Thyroid gland (tissue), 4 donors: ENCODE results near the gene LEO1. TPM values are rescaled to one million over a fixed set of nuclear protein-coding genes. Genes with fewer than 3 reads are reported as not detected.

ENCODE experiments used
- DNase-seq, 2 donors: peaks; one replicate each; pipeline ENCODE4 v3.0.0-alpha.2; 2019
- H3K27ac ChIP-seq, 3 donors: fragments of 200-600 bp; sonication (generic); 1 replicate in 2 of 3; 2 replicates in 1 of 3; pipeline ENCODE4 v1.5.1; 2016 to 2019; ENCODE audit warnings: mild to moderate bottlenecking in 1 of 3, moderate library complexity in 1 of 3
- H3K27me3 ChIP-seq: fragments of 200-600 bp; sonication (generic); one replicate; pipeline ENCODE4 v1.5.1; 2019
- H3K36me3 ChIP-seq, 2 donors: fragments of 200-600 bp; sonication (generic); one replicate each; pipeline ENCODE4 v1.5.1; 2016 to 2019
- H3K4me1 ChIP-seq, 2 donors: fragments of 200-600 bp; sonication (generic); one replicate each; pipeline ENCODE4 v1.5.1; 2017 to 2019
- H3K4me3 ChIP-seq, 3 donors: fragments of 200-600 bp; sonication (generic); replicated peaks in 1 of 3; 1 replicate in 2 of 3; 2 replicates in 1 of 3; pipeline ENCODE4 v1.5.1; 2016; ENCODE audit warnings: mild to moderate bottlenecking in 1 of 3
- H3K9me3 ChIP-seq: fragments of 200-600 bp; sonication (generic); one replicate; pipeline ENCODE4 v1.5.1; 2017
- POLR2A ChIP-seq, 2 donors: fragments of 450-650 bp; IDR thresholded peaks; one replicate each; pipeline ENCODE4 v1.6.1; 2017; ENCODE audit warnings: antibody characterized with exemption in 2 of 2, mild to moderate bottlenecking in 2 of 2, moderate library complexity in 1 of 2
- WGBS, 2 donors: methylation state at CpG; one replicate each; pipeline ENCODE4 v1.1.5; 2017; 5-methylcytosine and 5-hydroxymethylcytosine counted together
- intact Hi-C: fragments of 100-400 bp; cut with DNase I; formaldehyde crosslinking; loops from one replicate; pipeline ENCODE4 v1.15.1; 2023
- total RNA-seq, 4 donors: library from RNA; depleted of rRNA; stranded (reverse); fragments of >200 nt; gene quantifications; one replicate each; pipeline ENCODE4 v1.2.3, GENCODE V29; 2016
- TF ChIP-seq, protein P1 (sequence below), 6 experiments: fragments of 200-600 bp in 3 of 6; fragments of 450-650 bp in 3 of 6; sonication (generic) in 3 of 6; IDR thresholded peaks; one replicate each; pipeline ENCODE4 v1.5.1; 2016 to 2019; ENCODE audit warnings: antibody characterized with exemption in 6 of 6, mild to moderate bottlenecking in 2 of 6, inconsistent platforms in 1 of 6, moderate library complexity in 1 of 6

Gene LEO1
- total RNA-seq, 4 donors from 2014 or later: 13.2 to 26.9 (median 19.5) TPM

- 32 to 39% methylated on average over 8 to 11 of the region's 59 CpGs for WGBS, 2 donors
- Histone ChIP-seq H3K4me3 (peak within 1 kb of the TSS in 2 of 3 donors; percentile 32 to 68), H3K27ac (peak within 1 kb of the TSS; percentile 91 to 97 (median 96)), H3K9me3 (no peaks in the 10 kb centered on the region), H3K4me1 (peaks cover 13 to 20% of the 10 kb centered on the region in 2 donors), H3K36me3 (no peaks in the 10 kb centered on the region), H3K27me3 (no peaks in the 10 kb centered on the region)
- TF ChIP-seq, protein P1, sequence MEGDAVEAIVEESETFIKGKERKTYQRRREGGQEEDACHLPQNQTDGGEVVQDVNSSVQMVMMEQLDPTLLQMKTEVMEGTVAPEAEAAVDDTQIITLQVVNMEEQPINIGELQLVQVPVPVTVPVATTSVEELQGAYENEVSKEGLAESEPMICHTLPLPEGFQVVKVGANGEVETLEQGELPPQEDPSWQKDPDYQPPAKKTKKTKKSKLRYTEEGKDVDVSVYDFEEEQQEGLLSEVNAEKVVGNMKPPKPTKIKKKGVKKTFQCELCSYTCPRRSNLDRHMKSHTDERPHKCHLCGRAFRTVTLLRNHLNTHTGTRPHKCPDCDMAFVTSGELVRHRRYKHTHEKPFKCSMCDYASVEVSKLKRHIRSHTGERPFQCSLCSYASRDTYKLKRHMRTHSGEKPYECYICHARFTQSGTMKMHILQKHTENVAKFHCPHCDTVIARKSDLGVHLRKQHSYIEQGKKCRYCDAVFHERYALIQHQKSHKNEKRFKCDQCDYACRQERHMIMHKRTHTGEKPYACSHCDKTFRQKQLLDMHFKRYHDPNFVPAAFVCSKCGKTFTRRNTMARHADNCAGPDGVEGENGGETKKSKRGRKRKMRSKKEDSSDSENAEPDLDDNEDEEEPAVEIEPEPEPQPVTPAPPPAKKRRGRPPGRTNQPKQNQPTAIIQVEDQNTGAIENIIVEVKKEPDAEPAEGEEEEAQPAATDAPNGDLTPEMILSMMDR (IDR thresholded peaks at IDR 0.05): peak in 1 of 6 experiments; percentile 14
- TF ChIP-seq POLR2A (IDR thresholded peaks at IDR 0.05): peak; percentile 50 to 98
- intact Hi-C loops: no loop called here
- peak; percentile 93 to 94 for DNase-seq
Observed at GRCh38 chr15:52018693-52019393, 47.3 kb upstream of the LEO1 start, which contains the start of gene MAPK6. TSS of gene MAPK6 (plus strand) at chr15:52019219. CDS start at chr15:52046461, 27,242 bp downstream.

- Histone ChIP-seq H3K27ac (peak overlapping the region in 2 of 3 donors; percentile 96 to 97), H3K4me3 (no peak overlapping the region), H3K9me3 (no peaks in the 10 kb centered on the region), H3K36me3 (no peaks in the 10 kb centered on the region), H3K27me3 (no peaks in the 10 kb centered on the region), H3K4me1 (peaks cover 13 to 17% of the 10 kb centered on the region in 2 donors)
- DNase-seq: no peak
- TF ChIP-seq, protein P1 (IDR thresholded peaks at IDR 0.05): no peak
- no peak for TF ChIP-seq POLR2A (IDR thresholded peaks at IDR 0.05)
- 94% methylated on average over 7 of the region's 7 CpGs for WGBS, 2 donors
- intact Hi-C loops: no loop called here
Observed at GRCh38 chr15:52018244-52018643, 46.7 kb upstream of the LEO1 start.

DNA sequence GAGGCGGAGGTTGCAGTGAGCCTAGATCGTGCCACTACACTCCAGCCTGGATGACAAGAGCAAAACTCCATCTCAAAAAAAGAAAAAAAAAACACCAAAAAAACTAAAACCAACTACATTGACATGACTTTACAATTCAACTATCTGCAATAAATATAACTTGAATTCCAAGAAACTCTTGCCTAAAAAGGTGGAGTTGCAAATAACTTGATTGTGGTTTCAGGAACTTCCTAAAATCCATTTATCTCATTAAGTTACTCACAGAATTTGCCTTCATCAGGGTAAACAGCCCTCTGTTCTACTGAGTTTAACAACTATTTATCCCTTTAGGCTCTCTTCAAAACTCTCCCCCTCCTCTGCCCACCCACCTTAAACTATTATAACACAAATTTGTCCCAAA, 44.7 kb upstream of the LEO1 start:
- Histone ChIP-seq H3K4me1 (peaks cover 5 to 10% of the 10 kb centered on the region in 2 donors), H3K27ac (no peak overlapping the region), H3K27me3 (no peaks in the 10 kb centered on the region), H3K4me3 (no peak overlapping the region), H3K9me3 (no peaks in the 10 kb centered on the region), H3K36me3 (no peaks in the 10 kb centered on the region)
- 92 to 97% methylated on average over 2 of the region's 2 CpGs for WGBS, 2 donors
- intact Hi-C loops: no loop called here
- no peak for DNase-seq
- TF ChIP-seq POLR2A (IDR thresholded peaks at IDR 0.05): no peak
- TF ChIP-seq, protein P1 (IDR thresholded peaks at IDR 0.05): no peak

- Histone ChIP-seq H3K4me1 (peaks cover 5 to 18% of the 10 kb centered on the region in 2 donors), H3K27me3 (no peaks in the 10 kb centered on the region), H3K36me3 (no peaks in the 10 kb centered on the region), H3K27ac (no peak overlapping the region), H3K9me3 (no peaks in the 10 kb centered on the region), H3K4me3 (no peak overlapping the region)
- intact Hi-C loops: no loop called here
- 96 to 100% methylated on average over 1 of the region's 1 CpG for WGBS, 2 donors
- no peak for TF ChIP-seq POLR2A (IDR thresholded peaks at IDR 0.05)
- TF ChIP-seq, protein P1 (IDR thresholded peaks at IDR 0.05): no peak
- no peak for DNase-seq
Observed at GRCh38 chr15:52014616-52015015, 43.0 kb upstream of the LEO1 start.

DNA sequence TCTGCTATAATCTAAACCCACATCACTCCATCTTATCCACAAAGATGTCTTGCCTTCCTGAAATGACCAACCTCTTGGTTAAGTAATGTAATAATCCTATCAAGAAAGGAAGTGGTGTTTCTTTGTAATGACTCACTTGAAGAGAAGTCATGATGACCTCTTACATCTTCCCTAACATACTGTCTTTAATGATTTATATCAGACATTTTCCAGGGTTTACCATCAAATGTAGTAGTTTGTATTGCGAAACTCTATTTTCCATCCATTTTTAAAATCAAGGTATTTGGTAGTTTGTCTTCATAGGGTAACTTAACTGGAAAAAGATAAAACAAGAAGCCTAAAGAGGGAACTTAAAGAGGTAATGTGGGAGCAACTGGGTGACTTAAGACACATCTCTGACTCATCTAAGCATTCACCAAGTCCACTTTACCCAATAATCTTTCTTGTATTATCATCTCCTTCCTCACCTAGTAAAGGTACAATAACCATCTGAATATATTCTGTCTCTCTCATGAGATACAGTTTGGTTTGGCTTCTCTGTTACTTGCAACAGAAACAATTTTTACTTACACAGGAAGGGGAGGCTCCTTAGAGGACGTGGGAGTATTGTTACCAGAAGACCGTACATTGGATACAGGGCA, 41.7 kb upstream of the LEO1 start:
- H3K4me3 ChIP-seq: no peak overlapping the region
- H3K9me3 ChIP-seq: no peaks in the 10 kb centered on the region
- H3K36me3 ChIP-seq: no peaks in the 10 kb centered on the region
- TF ChIP-seq, protein P1 (IDR thresholded peaks at IDR 0.05): no peak
- TF ChIP-seq POLR2A (IDR thresholded peaks at IDR 0.05): no peak
- peaks cover under 1 to 18% of the 10 kb centered on the region in 2 donors for H3K4me1 ChIP-seq
- no peak for DNase-seq
- no peaks in the 10 kb centered on the region for H3K27me3 ChIP-seq
- 84 to 89% methylated on average over 3 of the region's 3 CpGs for WGBS, 2 donors
- intact Hi-C loops: no loop called here
- no peak overlapping the region for H3K27ac ChIP-seq
